Right cardiac atrium (tissue), 5 donors: Measurements from ENCODE around the gene FNDC7. TPM values are rescaled to one million over a fixed set of nuclear protein-coding genes. Genes with fewer than 3 reads are reported as not detected.
"Not testable (repeated sequence)": the region's sequence is repeated elsewhere in the genome, so short reads cannot be mapped to it uniquely, and the experiment has no call there.

Experiments
- ATAC-seq, 2 donors: fragments of 200-7000 bp; cut with Tn5 transposase; one replicate each; pipeline versions ENCODE4 v1.8.0 to v1.9.1; 2020; ENCODE audit warnings: moderate library complexity in 2 of 2, mild to moderate bottlenecking in 1 of 2
- DNase-seq, 3 donors: peaks; one replicate each; pipeline ENCODE4 v3.0.0-alpha.2; 2020
- H3K27ac ChIP-seq: one replicate; pipeline ENCODE4 v1.5.1; 2013; ENCODE audit warnings: mild to moderate bottlenecking, low read length, control low read depth, moderate library complexity
- H3K27me3 ChIP-seq: one replicate; pipeline ENCODE4 v1.6.1; 2013; ENCODE audit not compliant: control insufficient read depth, insufficient read depth
- H3K4me1 ChIP-seq: one replicate; pipeline ENCODE4 v1.6.1; 2013; ENCODE audit warnings: low read length; ENCODE audit not compliant: control insufficient read depth, insufficient read depth
- H3K4me3 ChIP-seq: one replicate; pipeline ENCODE4 v1.5.1; 2013; ENCODE audit warnings: low read length, control low read depth
- H3K9me3 ChIP-seq: one replicate; pipeline ENCODE4 v1.6.1; 2013; ENCODE audit warnings: low read length; ENCODE audit not compliant: control insufficient read depth
- WGBS: extraction: QIAGEN DNeasy Blood & Tissue Kit; methylation state at CpG from one replicate; pipeline ENCODE4 v1.1.7; 2013; 5-methylcytosine and 5-hydroxymethylcytosine counted together
- intact Hi-C, 4 donors: fragments of 100-400 bp; cut with DNase I; formaldehyde crosslinking; loops; one replicate each; pipeline versions ENCODE4 v1.11.0 to v1.14.0; 2022 to 2023
- polyA plus RNA-seq: library from polyadenylated mRNA; stranded (reverse); fragments of 200-250 nt; gene quantifications from one replicate; pipeline ENCODE4 v1.2.3, GENCODE V29; 2013
- total RNA-seq, 4 donors: library from RNA; stranded (reverse); fragmentation: NEBNext Ultra II Directional; extraction: Animal tissue kit (Norgen Biotek cat#: 25700); gene quantifications; one replicate each; pipeline ENCODE4 v1.2.1, GENCODE V29; 2021
- donor health status: healthy with polysubstance abuse.
- donor health status: DM: no; HTN: yes; CAD: no.
- donor health status: DM: no; HTN: no; CAD: no.
- donor health status: DM: no; HTN: yes; CAD: no; lungs with severe emphysema.
- donor health status: DM: yes; HTN: yes; CAD: no.

Gene FNDC7
- total and polyA plus RNA-seq, 5 donors, result 0.15 TPM; not detected in 4

DNA sequence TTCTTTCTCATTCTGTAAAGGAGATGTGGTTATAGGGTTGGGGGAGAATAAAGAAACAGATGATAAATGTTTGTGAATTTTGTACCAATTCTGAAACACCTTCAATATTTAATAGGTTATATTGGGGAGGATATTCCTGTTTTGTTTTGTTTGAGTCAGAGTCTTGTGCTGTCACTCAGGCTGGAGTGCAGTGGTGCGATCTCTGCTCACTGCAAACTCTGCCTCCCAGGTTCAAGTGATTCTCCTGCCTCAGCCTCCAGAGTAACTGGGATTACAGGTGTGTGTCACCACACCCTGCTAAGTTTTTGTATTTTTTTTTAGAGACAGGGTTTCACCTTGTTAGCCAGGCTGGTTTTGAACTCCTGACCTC lies 68.9 kb downstream of the FNDC7 start:
- H3K4me1 ChIP-seq, intact Hi-C loops, H3K27ac ChIP-seq, DNase-seq, H3K27me3 ChIP-seq, ATAC-seq, H3K4me3 ChIP-seq, H3K9me3 ChIP-seq: not testable (repeated sequence)
- WGBS, result 100% methylated on average over 1 of the region's 1 CpG

DNA sequence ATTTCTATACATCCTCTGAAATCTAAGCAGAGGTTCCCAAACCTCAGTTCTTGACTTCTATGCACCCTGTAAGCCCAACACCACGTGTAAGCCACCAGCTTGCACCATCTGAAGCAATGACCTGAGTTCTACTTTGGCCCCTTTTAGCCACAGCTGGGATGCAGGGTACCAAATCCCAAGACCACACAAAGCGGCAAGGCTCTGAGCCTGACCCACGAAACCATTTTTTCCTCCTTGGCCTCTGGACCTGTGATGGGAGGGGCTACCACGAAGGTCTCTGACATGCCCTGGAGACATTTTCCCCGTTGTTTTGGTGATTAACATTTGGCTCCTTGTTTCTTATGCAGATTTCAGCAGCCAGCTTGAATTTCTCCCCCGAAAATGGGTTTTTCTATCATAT lies 72.6 kb downstream of the FNDC7 start:
- ATAC-seq (no peak), DNase-seq (no peak)
- Histone ChIP-seq H3K4me3 (no peak overlapping the region), H3K9me3 (no peaks in the 10 kb centered on the region), H3K27ac (no peak overlapping the region), H3K4me1 (no peaks in the 10 kb centered on the region), H3K27me3 (no peaks in the 10 kb centered on the region)
- 96% methylated on average over 6 of the region's 6 CpGs for WGBS
- intact Hi-C loops, result no loop called here

DNA sequence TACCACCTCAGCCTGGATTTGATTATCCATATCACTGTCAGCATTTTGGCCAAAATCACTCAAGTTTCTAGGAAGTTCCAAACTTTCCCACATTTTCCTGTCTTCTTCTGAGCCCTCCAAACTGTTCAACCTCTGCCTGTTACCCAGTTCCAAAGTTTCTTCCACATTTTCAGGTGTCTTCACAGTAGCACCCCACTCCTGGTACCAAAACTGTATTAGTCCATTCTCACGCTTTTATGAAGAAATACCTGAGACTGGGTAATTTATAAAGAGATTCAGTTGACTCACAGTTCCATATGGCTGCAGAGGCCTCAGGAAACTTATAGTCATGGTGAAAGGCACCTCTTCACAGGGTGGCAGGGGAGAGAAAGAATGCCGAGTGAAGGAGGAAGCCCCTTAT lies 73.2 kb downstream of the FNDC7 start:
- H3K4me1 ChIP-seq, result no peaks in the 10 kb centered on the region
- ATAC-seq (no peak), DNase-seq (no peak)
- 99% methylated on average over 2 of the region's 2 CpGs for WGBS
- H3K4me3 ChIP-seq, result no peak overlapping the region
- no peak overlapping the region for H3K27ac ChIP-seq
- no peaks in the 10 kb centered on the region for H3K27me3 ChIP-seq
- intact Hi-C loops, result no loop called here
- H3K9me3 ChIP-seq, result no peaks in the 10 kb centered on the region

DNA sequence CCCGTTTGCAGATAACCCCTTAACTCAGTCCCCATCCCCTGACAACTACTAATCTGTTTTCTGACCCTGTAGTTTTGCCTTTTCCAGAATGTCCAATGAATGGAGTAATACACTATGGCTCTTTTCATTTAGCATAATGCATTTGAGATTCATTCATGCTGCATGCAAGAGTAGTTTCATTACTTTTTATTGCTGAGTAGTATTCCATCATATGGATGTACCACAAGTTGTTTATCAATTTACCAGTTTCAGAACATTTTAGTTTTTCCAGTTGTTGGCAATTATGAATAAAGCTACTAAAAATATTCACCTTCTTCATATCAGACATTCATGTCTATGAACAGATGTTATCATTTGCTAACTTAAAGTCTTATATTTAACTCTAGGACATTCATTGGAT lies 79.1 kb downstream of the FNDC7 start:
- no peak for DNase-seq
- 96% methylated on average over 1 of the region's 1 CpG for WGBS
- intact Hi-C loops, result no loop called here
- Histone ChIP-seq H3K27ac (no peak overlapping the region), H3K9me3 (no peaks in the 10 kb centered on the region), H3K4me3 (no peak overlapping the region), H3K4me1 (no peaks in the 10 kb centered on the region), H3K27me3 (no peaks in the 10 kb centered on the region)
- ATAC-seq, result no peak

Other genes starting within 250 kb of the FNDC7 start
- gene EEIG2, start 152.8 kb upstream of the FNDC7 start, total RNA-seq, result 1 to 10 TPM; 5.0 to 9.8 (median 7.2) TPM
- gene EEIG2, start 152.8 kb upstream of the FNDC7 start, polyA plus RNA-seq, result 2.1 TPM
- gene HENMT1, start 51.8 kb upstream of the FNDC7 start, total RNA-seq, result 1 to 10 TPM; 1.8 to 3.0 (median 2.2) TPM
- 1.7 TPM for gene HENMT1, start 51.8 kb upstream of the FNDC7 start, polyA plus RNA-seq
- 10 to 100 TPM; 18.3 to 25.1 (median 24.3) TPM for gene PRPF38B, start 20.6 kb upstream of the FNDC7 start, total RNA-seq
- 21.8 TPM for gene PRPF38B, start 20.6 kb upstream of the FNDC7 start, polyA plus RNA-seq
- 10 to 100 TPM; 25.5 to 32.4 (median 29.3) TPM for gene STXBP3, start 33.8 kb downstream of the FNDC7 start, total RNA-seq
- 27.2 TPM for gene STXBP3, start 33.8 kb downstream of the FNDC7 start, polyA plus RNA-seq
- not detected for gene AKNAD1, start 144.2 kb downstream of the FNDC7 start, total RNA-seq
- not detected for gene AKNAD1, start 144.2 kb downstream of the FNDC7 start, polyA plus RNA-seq
- 10 to 100 TPM in 3 of 4 donors, 1 to 10 TPM in 1; 6.3 to 14.5 (median 10.9) TPM for gene GPSM2, start 164.1 kb downstream of the FNDC7 start, total RNA-seq
- gene GPSM2, start 164.1 kb downstream of the FNDC7 start, polyA plus RNA-seq, result 4.5 TPM